Fibroblast of the aortic adventitia (primary cell): ENCODE measurements around the gene FCHSD2. TPM values are rescaled to one million over a fixed set of nuclear protein-coding genes. Genes with fewer than 3 reads are reported as not detected.

Source experiments
- DNase-seq: peaks from one replicate; pipeline ENCODE4 v3.0.0-alpha.2; 2010; ENCODE audit warnings: low read depth
- H3K4me3 ChIP-seq: 2 replicates; pipeline ENCODE4 v1.5.1; 2011; ENCODE audit warnings: low read depth, mild to moderate bottlenecking, control low read depth, low read length, moderate library complexity
- total RNA-seq: library from RNA; depleted of rRNA; stranded (reverse); fragments of >200 nt; gene quantifications from 2 replicates; pipeline ENCODE4 v1.2.3, GENCODE V29; 2012; ENCODE audit warnings: low replicate concordance
- TF ChIP-seq, protein P1 (sequence below): IDR thresholded peaks from 2 replicates; pipeline ENCODE4 v1.5.1; 2011; ENCODE audit warnings: mild to moderate bottlenecking, low read length, control low read depth, inconsistent platforms; ENCODE audit not compliant: insufficient read depth

Gene FCHSD2
- total RNA-seq, 1 donor, result 11.3 TPM

- DNase-seq, result no peak
- TF ChIP-seq, protein P1, sequence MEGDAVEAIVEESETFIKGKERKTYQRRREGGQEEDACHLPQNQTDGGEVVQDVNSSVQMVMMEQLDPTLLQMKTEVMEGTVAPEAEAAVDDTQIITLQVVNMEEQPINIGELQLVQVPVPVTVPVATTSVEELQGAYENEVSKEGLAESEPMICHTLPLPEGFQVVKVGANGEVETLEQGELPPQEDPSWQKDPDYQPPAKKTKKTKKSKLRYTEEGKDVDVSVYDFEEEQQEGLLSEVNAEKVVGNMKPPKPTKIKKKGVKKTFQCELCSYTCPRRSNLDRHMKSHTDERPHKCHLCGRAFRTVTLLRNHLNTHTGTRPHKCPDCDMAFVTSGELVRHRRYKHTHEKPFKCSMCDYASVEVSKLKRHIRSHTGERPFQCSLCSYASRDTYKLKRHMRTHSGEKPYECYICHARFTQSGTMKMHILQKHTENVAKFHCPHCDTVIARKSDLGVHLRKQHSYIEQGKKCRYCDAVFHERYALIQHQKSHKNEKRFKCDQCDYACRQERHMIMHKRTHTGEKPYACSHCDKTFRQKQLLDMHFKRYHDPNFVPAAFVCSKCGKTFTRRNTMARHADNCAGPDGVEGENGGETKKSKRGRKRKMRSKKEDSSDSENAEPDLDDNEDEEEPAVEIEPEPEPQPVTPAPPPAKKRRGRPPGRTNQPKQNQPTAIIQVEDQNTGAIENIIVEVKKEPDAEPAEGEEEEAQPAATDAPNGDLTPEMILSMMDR, result no peak
These were observed 320.7 kb downstream of the FCHSD2 start for GRCh38 chr11:72821221-72821919.

GRCh38 chr11:72820439-72821139 is 321.5 kb downstream of the FCHSD2 start:
- DNase-seq, result no peak
- H3K4me3 ChIP-seq, result no peak overlapping the region
- TF ChIP-seq, protein P1, result no peak

More at GRCh38 chr11:72821221-72821919, 320.7 kb downstream of the FCHSD2 start:
- peak overlapping the region; percentile 69 for H3K4me3 ChIP-seq

- no peak overlapping the region for H3K4me3 ChIP-seq
- TF ChIP-seq, protein P1, result no peak
- no peak for DNase-seq
These were observed 323.1 kb downstream of the FCHSD2 start for GRCh38 chr11:72818971-72819370.

DNA sequence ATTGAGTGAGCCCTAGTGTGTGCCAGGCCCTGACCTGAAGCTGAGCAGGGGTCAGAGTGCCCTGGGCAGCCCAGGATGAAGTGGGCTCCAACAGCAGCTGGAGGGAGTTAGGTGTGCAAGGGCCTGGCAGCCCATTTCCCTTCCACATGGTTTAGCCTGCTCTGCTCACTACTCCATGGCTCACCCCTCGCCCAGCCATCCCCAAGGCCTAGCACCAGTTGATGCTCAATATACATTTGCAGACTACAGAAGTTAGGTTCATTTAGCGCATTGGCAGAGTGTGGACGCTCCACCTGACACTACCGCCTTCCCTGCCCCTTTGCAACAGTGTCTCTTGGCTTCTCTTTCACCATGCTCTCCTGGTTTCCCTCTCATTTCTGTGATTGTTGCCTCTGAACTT is 324.2 kb downstream of the FCHSD2 start:
- TF ChIP-seq, protein P1, result no peak
- no peak overlapping the region for H3K4me3 ChIP-seq
- DNase-seq, result no peak

GRCh38 chr11:72816404-72816990 is 325.6 kb downstream of the FCHSD2 start:
- TF ChIP-seq, protein P1, result no peak
- no peak for DNase-seq
- no peak overlapping the region for H3K4me3 ChIP-seq

DNA sequence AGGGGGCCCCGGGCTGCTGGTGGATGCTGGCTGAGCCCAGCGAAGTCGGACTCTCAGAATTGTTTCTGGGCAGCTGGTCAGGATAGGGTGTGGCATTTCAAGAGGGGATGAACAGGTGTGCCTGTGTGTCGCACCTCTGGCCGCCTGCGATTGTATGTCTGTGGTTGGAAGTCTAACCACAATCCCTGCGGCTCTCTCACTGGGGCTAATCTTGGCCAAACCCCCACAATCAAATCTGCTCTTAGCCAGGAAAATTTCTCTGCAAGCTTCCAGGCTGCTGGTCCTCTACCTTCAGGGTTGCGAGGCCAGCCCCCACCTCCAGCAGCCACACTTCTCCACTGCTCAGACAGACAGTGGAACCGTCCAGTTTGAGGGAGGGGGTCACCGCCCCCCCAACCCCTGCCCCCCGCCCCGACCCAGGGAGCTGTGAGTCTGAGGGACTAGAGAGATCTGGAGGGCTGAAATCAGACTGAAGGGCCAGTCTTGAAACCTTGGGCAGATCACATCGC is 327.0 kb downstream of the FCHSD2 start:
- H3K4me3 ChIP-seq, result peak overlapping the region; percentile 90
- DNase-seq, result no peak
- TF ChIP-seq, protein P1, result no peak
